Ovary (tissue), 3 donors: ENCODE results near the gene PLEKHA7.

ENCODE experiments used
- EP300 ChIP-seq: sonication (generic); formaldehyde crosslinking; IDR thresholded peaks from one replicate; pipeline ENCODE4 v1.6.1; 2017; ENCODE audit warnings: antibody characterized with exemption
- POLR2A ChIP-seq: fragments of 450-650 bp; IDR thresholded peaks from one replicate; pipeline ENCODE4 v1.6.1; 2017; ENCODE audit warnings: antibody characterized with exemption, mild to moderate bottlenecking, moderate library complexity
- TF ChIP-seq, protein P1 (sequence below), 3 donors: fragments of 450-650 bp in 2 of 3; fragments of 200-600 bp in 1 of 3; IDR thresholded peaks; one replicate each; pipeline versions ENCODE4 v1.5.1 to v1.8.0; 2016 to 2022; ENCODE audit warnings: antibody characterized with exemption in 3 of 3, mild to moderate bottlenecking in 1 of 3
- donor health status: DM: no; HTN: no; CAD: no.

DNA sequence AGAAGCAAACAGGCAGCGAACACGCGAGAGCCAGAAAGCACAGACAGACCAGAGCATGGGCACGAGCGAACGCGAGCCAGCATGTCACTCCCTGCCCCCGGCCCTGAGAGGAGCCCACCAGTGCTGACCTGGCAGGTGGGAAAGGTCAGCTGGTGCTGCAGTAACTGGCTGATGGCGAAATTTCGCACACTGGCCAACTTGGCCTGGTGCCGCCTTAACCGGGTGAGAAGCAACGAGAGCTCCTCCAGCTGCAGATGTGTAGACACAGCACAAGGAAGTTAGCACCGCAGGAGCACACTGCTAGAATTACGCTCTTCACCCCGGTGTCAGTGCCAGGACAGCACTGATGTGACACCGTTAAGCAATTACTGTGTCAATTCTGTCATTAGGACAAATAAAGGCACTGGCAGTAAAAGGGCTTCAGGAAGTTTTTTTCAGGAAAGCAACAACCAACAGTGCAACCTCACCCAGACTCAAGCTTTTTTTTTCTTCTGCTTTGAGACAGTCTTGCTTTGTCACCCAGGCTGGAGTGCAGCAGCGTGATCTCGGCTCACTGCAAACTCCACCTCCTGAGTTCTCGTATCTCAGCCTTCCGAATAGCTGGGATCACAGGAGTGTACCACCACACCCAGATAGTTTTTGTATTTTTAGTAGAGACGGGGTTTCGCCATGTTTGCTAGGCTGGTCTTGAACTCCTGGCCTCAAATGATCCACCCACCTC, 199.0 kb downstream of the PLEKHA7 start:
- TF ChIP-seq, protein P1, sequence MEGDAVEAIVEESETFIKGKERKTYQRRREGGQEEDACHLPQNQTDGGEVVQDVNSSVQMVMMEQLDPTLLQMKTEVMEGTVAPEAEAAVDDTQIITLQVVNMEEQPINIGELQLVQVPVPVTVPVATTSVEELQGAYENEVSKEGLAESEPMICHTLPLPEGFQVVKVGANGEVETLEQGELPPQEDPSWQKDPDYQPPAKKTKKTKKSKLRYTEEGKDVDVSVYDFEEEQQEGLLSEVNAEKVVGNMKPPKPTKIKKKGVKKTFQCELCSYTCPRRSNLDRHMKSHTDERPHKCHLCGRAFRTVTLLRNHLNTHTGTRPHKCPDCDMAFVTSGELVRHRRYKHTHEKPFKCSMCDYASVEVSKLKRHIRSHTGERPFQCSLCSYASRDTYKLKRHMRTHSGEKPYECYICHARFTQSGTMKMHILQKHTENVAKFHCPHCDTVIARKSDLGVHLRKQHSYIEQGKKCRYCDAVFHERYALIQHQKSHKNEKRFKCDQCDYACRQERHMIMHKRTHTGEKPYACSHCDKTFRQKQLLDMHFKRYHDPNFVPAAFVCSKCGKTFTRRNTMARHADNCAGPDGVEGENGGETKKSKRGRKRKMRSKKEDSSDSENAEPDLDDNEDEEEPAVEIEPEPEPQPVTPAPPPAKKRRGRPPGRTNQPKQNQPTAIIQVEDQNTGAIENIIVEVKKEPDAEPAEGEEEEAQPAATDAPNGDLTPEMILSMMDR (IDR thresholded peaks at IDR 0.05): no peak
- TF ChIP-seq POLR2A (no peak), EP300 (no peak)
